Spinal cord (tissue), 10 donors: Measurements from ENCODE around the gene DHRS7. TPM values are rescaled to one million over a fixed set of nuclear protein-coding genes. Genes with fewer than 3 reads are reported as not detected.
A peak's percentile ranks its signal among the peaks of the same experiment; 100 is the strongest.
"Not testable (repeated sequence)": the region's sequence is repeated elsewhere in the genome, so short reads cannot be mapped to it uniquely, and the experiment has no call there.

Experiments
- DNase-seq, 6 donors: peaks; one replicate each; pipeline versions ENCODE4 v3.0.0 to v3.0.0-alpha.2; 2013 to 2015; ENCODE audit warnings: low spot score in 6 of 6, low read depth in 4 of 6
- H3K27ac ChIP-seq: one replicate; pipeline ENCODE4 v1.5.1; 2013; ENCODE audit warnings: low read depth, low read length, control low read depth
- H3K27me3 ChIP-seq: one replicate; pipeline ENCODE4 v1.6.1; 2013; ENCODE audit warnings: low read length; ENCODE audit not compliant: control insufficient read depth, insufficient read depth
- H3K36me3 ChIP-seq: one replicate; pipeline ENCODE4 v1.6.1; 2013; ENCODE audit warnings: low read length; ENCODE audit not compliant: control insufficient read depth, insufficient read depth
- H3K4me1 ChIP-seq: one replicate; pipeline ENCODE4 v1.6.1; 2013; ENCODE audit warnings: low read length; ENCODE audit not compliant: control insufficient read depth, insufficient read depth
- H3K4me3 ChIP-seq: one replicate; pipeline ENCODE4 v1.5.1; 2013; ENCODE audit warnings: low read depth, low read length, control low read depth
- H3K9me3 ChIP-seq: one replicate; pipeline ENCODE4 v1.6.1; 2013; ENCODE audit warnings: low read length; ENCODE audit not compliant: control insufficient read depth, insufficient read depth
- WGBS: methylation state at CpG from one replicate; pipeline ENCODE4 v1.1.5; 2013; ENCODE audit warnings: missing lambda C conversion rate; ENCODE audit not compliant: insufficient coverage; 5-methylcytosine and 5-hydroxymethylcytosine counted together
- polyA plus RNA-seq, 2 donors: library from polyadenylated mRNA; unstranded; fragments of 120-200 nt; gene quantifications; one replicate each; pipeline ENCODE4 v1.2.1, GENCODE V29; 2013; ENCODE audit not compliant: insufficient read length in 2 of 2
- total RNA-seq, 2 donors: library from RNA; depleted of rRNA in 1 of 2; stranded (reverse); fragments of 120-200 nt in 1 of 2; fragments of >200 nt in 1 of 2; gene quantifications; one replicate each; pipeline versions ENCODE4 v1.2.3 to v1.2.4, GENCODE V29; 2013 to 2014
- donor health status: healthy.

DHRS7 gene
- total and polyA plus RNA-seq, 4 donors: 72.5 to 90.6 (median 80.3) TPM

DNA sequence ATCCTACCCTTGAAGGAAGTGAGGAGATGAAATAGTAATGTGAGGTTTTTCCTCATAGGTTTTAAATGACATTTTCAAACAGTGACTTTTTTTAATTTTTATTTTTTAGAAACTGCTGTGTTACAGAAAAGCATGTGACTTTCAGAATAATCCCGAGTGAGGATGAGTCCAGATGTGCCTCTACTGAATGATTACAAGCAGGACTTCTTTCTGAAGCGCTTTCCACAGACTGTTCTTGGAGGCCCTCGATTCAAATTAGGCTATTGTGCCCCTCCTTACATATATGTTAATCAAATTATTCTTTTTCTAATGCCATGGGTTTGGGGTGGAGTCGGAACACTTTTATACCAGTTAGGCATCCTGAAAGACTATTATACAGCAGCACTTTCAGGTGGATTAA lies 57.7 kb downstream of the DHRS7 start:
- DNase-seq: no peak
- H3K4me3 ChIP-seq: no peak overlapping the region
- 60% methylated on average over 1 of the region's 4 CpGs for WGBS
- no peaks in the 10 kb centered on the region for H3K9me3 ChIP-seq
- no peaks in the 10 kb centered on the region for H3K36me3 ChIP-seq
- H3K27me3 ChIP-seq: no peaks in the 10 kb centered on the region
- no peaks in the 10 kb centered on the region for H3K4me1 ChIP-seq
- no peak overlapping the region for H3K27ac ChIP-seq

DNA sequence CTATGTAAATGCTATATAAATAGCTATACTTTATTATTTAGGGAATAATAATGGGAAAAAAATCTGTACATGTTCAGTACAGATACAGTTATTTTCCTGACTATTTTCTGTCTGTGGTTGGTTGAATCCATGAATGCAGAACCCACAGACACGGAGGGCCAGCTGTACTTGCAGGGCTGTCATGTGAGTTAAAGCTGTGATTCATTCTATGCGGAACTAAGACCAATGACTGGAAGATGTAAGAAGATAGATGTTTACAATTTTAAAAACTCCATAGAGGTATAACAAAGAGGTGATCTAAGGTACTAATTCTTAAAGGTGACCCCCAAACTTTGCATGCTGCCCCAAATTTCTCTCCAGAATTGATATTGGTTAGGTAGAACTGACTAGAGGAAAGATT lies 58.9 kb downstream of the DHRS7 start:
- Histone ChIP-seq H3K27ac (no peak overlapping the region), H3K27me3 (no peaks in the 10 kb centered on the region), H3K4me1 (no peaks in the 10 kb centered on the region), H3K4me3 (no peak overlapping the region), H3K36me3 (no peaks in the 10 kb centered on the region), H3K9me3 (no peaks in the 10 kb centered on the region)
- no peak for DNase-seq
- no CpG with 5 or more reads among the region's 2 CpGs for WGBS

DNA sequence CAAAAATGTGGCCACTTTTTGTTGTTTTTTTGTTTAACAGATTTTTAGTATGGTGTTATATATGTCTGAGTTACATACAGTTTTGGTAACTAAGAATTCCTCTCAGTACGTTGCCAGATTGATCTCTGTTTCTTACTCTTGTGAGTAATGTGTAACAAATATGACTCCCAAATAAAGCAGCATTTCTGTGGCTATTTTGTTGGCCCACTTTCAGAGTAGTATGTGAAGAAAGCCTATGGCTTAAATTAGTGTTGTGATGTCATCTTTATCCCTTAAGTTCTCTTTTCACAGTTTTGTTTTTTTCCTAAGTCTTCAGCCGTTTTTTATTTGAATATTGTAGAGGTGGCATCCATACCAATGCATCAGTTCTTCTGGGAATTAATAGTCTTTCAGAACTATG lies 62.8 kb downstream of the DHRS7 start:
- H3K27me3 ChIP-seq: no peaks in the 10 kb centered on the region
- no peak for DNase-seq
- no peaks in the 10 kb centered on the region for H3K4me1 ChIP-seq
- no peaks in the 10 kb centered on the region for H3K9me3 ChIP-seq
- H3K36me3 ChIP-seq: no peaks in the 10 kb centered on the region
- WGBS: no CpG with 5 or more reads among the region's 2 CpGs
- no peak overlapping the region for H3K27ac ChIP-seq
- no peak overlapping the region for H3K4me3 ChIP-seq

DNA sequence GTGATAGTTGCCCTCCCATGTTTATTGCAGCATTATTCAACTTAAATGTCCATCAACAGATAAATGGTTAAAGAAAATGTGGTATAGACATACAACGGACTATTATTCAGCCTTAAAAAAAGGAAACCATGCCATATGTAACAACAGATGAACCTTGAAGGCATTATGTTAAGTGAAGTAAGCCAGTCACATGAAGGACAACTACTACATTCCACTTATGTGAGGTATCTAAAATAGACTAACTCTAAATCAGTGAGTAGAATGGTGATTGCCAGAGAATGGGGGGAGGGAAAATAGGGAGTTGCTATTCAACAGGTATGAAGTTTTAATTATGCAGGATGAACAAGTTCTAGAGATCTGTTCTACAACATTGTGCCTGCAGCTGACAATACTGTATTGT lies 63.4 kb downstream of the DHRS7 start:
- no peak overlapping the region for H3K4me3 ChIP-seq
- no CpG with 5 or more reads among the region's 1 CpG for WGBS
- no peaks in the 10 kb centered on the region for H3K27me3 ChIP-seq
- no peaks in the 10 kb centered on the region for H3K9me3 ChIP-seq
- DNase-seq: no peak
- no peaks in the 10 kb centered on the region for H3K36me3 ChIP-seq
- H3K27ac ChIP-seq: no peak overlapping the region
- H3K4me1 ChIP-seq: no peaks in the 10 kb centered on the region

DNA sequence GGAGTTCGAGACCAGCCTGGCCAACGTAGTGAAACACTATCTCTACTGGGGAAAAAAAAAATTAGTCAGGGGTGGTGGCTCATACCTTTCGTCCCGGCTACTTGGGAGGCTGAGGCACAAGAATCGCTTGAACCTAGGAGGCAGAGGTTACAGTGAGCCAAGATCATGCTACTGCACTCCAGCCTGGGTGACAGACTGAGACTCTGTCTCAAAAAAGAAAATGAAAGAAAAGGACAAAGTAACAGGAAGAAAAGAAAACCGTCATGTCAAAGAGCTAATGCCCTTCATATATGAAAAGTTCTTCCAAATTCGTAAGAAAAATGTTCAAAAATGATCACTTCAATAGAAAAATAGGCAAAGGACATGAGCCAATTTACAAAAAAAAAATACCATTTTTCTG lies 65.3 kb downstream of the DHRS7 start:
- WGBS: 100% methylated on average over 4 of the region's 7 CpGs
- H3K36me3 ChIP-seq, H3K9me3 ChIP-seq, H3K4me1 ChIP-seq, H3K4me3 ChIP-seq, H3K27ac ChIP-seq, DNase-seq, H3K27me3 ChIP-seq: not testable (repeated sequence)

DNA sequence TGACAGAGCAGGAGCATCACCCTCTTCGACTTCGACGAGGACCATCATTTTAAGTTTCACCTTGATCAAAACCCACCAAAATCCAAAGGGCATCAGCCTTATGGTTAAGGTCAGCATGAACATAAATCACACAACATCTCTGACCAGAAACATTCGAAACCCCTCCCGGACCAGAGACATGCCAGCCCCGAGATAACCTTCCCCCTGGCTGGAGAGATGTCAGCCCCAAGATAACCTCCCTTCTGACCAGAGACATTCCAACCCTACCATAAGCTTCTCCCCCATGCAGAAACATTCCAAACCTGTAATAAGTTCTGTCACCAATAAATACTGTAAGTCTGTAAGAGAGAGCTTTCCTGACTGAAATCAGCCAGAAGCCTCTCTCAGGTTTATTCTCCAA lies 67.2 kb downstream of the DHRS7 start:
- peaks cover 5% of the 10 kb centered on the region for H3K4me1 ChIP-seq

DNA sequence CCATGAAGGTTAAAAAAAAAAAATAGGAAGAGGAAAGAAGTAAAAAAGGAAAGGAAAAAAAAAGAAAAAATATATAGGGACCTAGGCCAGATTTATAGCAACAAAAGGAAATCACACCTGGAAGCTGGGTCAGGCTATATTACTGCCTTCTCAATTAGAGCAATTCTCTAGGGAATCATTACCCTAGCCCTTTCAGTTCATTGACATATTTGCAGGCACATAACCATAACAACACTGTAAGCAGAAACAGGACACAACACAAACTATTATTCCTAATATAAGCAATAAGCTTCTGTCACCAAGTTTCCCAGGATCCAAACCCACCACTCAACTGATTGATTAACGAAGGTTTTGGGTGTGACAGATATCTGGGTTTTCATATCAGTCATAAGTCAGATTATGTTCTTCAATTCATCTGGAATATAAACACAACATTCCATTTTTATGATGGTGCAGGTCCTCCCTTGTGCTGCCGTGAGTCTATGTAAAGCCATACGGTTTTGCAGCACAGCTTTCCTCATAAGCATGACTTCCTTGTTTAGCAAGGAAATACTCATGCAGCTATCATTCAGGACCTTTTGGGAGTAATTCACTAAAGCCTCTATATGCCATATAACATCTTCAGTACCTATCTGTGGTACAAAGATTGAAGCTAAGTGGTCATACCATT lies 69.3 kb downstream of the DHRS7 start:
- WGBS: 40% methylated on average over 1 of the region's 3 CpGs
- H3K4me3 ChIP-seq: no peak overlapping the region
- peaks cover 5% of the 10 kb centered on the region for H3K4me1 ChIP-seq
- no peaks in the 10 kb centered on the region for H3K9me3 ChIP-seq
- H3K36me3 ChIP-seq: no peaks in the 10 kb centered on the region
- DNase-seq: no peak
- no peaks in the 10 kb centered on the region for H3K27me3 ChIP-seq
- H3K27ac ChIP-seq: no peak overlapping the region

More for the DNA sequence above, 67.2 kb downstream of the DHRS7 start:
- no peak for DNase-seq
- Histone ChIP-seq H3K4me3 (no peak overlapping the region), H3K36me3 (no peaks in the 10 kb centered on the region), H3K27ac (no peak overlapping the region), H3K27me3 (no peaks in the 10 kb centered on the region), H3K9me3 (no peaks in the 10 kb centered on the region)
- 98% methylated on average over 6 of the region's 6 CpGs for WGBS

DNA sequence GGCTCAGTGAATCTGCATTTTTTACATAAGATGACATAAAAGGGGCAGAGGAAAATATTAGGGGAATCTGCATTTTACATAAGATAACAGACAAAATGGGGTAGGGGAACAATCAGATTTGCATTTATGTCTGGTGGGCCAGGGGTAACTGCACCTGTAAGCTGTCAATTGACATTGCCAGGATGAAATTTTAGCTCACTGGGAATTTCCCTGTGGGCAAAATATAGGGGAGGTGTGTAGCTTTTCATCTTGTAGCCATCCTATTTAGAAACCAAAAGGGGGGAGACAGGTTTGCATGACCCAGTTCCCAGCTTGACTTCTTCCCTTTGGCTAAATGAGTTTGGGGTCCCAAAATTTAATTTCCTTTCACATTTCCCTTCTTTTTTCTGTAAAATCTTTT lies 70.0 kb downstream of the DHRS7 start:
- Histone ChIP-seq H3K4me3 (no peak overlapping the region), H3K4me1 (peaks cover 5% of the 10 kb centered on the region), H3K27me3 (no peaks in the 10 kb centered on the region), H3K27ac (no peak overlapping the region), H3K36me3 (no peaks in the 10 kb centered on the region), H3K9me3 (no peaks in the 10 kb centered on the region)
- DNase-seq: no peak

DNA sequence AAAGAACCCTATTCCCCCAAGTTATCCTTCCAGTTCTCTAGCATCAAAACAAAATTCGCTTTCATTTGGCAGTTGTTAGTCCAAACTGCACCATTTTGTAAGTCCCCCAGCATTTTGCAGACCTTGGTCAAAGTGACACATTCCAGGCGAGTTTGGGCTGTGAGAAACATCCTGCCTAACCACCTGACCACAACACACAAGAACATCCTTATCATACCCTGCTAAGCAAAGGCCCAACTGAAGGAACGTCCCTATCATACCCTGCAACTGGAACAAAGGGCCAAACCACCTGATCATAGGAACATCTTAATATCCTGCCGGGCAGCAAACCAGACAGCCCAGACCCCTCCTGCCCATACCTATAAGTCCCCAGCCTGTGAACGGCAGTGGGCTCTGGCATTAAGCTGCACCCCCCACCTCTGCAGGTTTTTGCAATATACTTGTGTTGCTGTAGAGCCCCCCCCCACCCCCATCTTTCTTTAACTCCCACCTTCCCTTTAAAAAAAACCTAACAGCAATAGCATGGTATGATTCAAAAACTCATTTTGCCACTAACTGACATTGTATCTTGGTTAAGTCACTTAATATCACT lies 70.8 kb downstream of the DHRS7 start:
- Histone ChIP-seq H3K4me1 (peaks cover 5% of the 10 kb centered on the region), H3K27ac (no peak overlapping the region), H3K36me3 (no peaks in the 10 kb centered on the region), H3K9me3 (no peaks in the 10 kb centered on the region), H3K27me3 (no peaks in the 10 kb centered on the region), H3K4me3 (no peak overlapping the region)
- DNase-seq: peak in 2 of 6 donors; percentile 2 to 32
- WGBS: 41% methylated on average over 4 of the region's 5 CpGs
